Endothelial cell of umbilical vein (primary cell): Measurements from ENCODE around the gene UST. TPM values are rescaled to one million over a fixed set of nuclear protein-coding genes. Genes with fewer than 3 reads are reported as not detected.

ENCODE experiments used
- BruUV-seq: library from RNA; stranded (reverse); fragments of 400-500 nt; replicated peaks from 2 replicates; lab custom pipeline; 2021; lab: Mats Ljungman, UMichigan
- CTCF ChIA-PET: fragments of 300-600, 350-600 bp; sonication (Branson Sonifier 250); formaldehyde crosslinking; loops from one replicate; lab custom pipeline; 2021; ENCODE audit warnings: antibody characterized with exemption, inconsistent platforms; lab: Charles Lee
- POLR2A ChIA-PET: fragments of 300-600, 350-600 bp; sonication (Branson Sonifier 250); formaldehyde crosslinking; loops from one replicate; lab custom pipeline; 2021; ENCODE audit warnings: antibody characterized with exemption, inconsistent platforms; lab: Charles Lee
- DNase-seq: peaks from one replicate; pipeline ENCODE4 v3.0.0-alpha.2; 2011; ENCODE audit warnings: low read depth, low spot score
- FAIRE-seq: peaks from 2 replicates; lab custom pipeline; 2011; peaks lifted over from hg19 to GRCh38; lab: Jason Lieb, UNC
- H2AFZ ChIP-seq: 2 replicates; pipeline ENCODE4 v1.6.0; 2012; ENCODE audit warnings: low read depth, low read length, control low read depth, inconsistent platforms
- H3K27ac ChIP-seq: 2 replicates; pipeline ENCODE4 v1.5.1; 2011; ENCODE audit warnings: low read depth, mild to moderate bottlenecking, control low read depth, low read length, moderate library complexity; ENCODE audit not compliant: insufficient read depth
- H3K27me3 ChIP-seq, 2 experiments: 2 replicates each; pipeline versions ENCODE4 v1.6.0 to v1.6.1; 2011; ENCODE audit warnings: low read length in 2 of 2, mixed read lengths in 1 of 2; ENCODE audit not compliant: control insufficient read depth in 2 of 2, insufficient read depth in 2 of 2
- H3K36me3 ChIP-seq, 2 experiments: 2 replicates in 1 of 2; 3 replicates in 1 of 2; pipeline ENCODE4 v1.5.1; 2011; ENCODE audit warnings: low read length in 2 of 2, mild to moderate bottlenecking in 1 of 2, moderate library complexity in 1 of 2; ENCODE audit not compliant: control insufficient read depth in 2 of 2, insufficient read depth in 2 of 2; ENCODE audit errors: extremely low read depth in 1 of 2
- H3K4me1 ChIP-seq: 3 replicates; pipeline ENCODE4 v1.5.1; 2011; ENCODE audit warnings: mild to moderate bottlenecking, low read length; ENCODE audit not compliant: control insufficient read depth, insufficient read depth; ENCODE audit errors: extremely low read depth
- H3K4me2 ChIP-seq: 2 replicates; pipeline ENCODE4 v1.6.1; 2011; ENCODE audit warnings: low read length, control low read depth, mixed read lengths; ENCODE audit not compliant: insufficient read depth
- H3K4me3 ChIP-seq, 3 experiments: fragments of 200-600 bp in 1 of 3; sonication (generic), shearing (Covaris generic) in 1 of 3; replicated peaks in 1 of 3; 2 replicates each; pipeline ENCODE4 v1.5.1; 2011 to 2016; ENCODE audit warnings: control low read depth in 3 of 3, low read length in 3 of 3, mild to moderate bottlenecking in 2 of 3, inconsistent platforms in 1 of 3, low read depth in 1 of 3, moderate library complexity in 1 of 3; ENCODE audit not compliant: insufficient read depth in 1 of 3
- H3K79me2 ChIP-seq: 2 replicates; pipeline ENCODE4 v1.6.0; 2012; ENCODE audit warnings: low read length, inconsistent platforms; ENCODE audit not compliant: control insufficient read depth, insufficient read depth
- H3K9ac ChIP-seq: replicated peaks from 2 replicates; pipeline ENCODE3; 2011; ENCODE audit warnings: low read length, control low read depth; ENCODE audit not compliant: insufficient read depth; ENCODE audit errors: extremely low read depth
- H3K9me1 ChIP-seq: replicated peaks from 3 replicates; pipeline ENCODE4 v1.6.0; 2011; ENCODE audit warnings: mild to moderate bottlenecking, low read length; ENCODE audit not compliant: control insufficient read depth, insufficient read depth; ENCODE audit errors: extremely low read depth
- H3K9me3 ChIP-seq: replicated peaks from 2 replicates; pipeline ENCODE4 v1.5.1; 2012; ENCODE audit warnings: low read length, inconsistent platforms; ENCODE audit not compliant: control insufficient read depth, insufficient read depth
- H4K20me1 ChIP-seq: replicated peaks from 2 replicates; pipeline ENCODE3; 2011; ENCODE audit warnings: mild to moderate bottlenecking, low read length; ENCODE audit not compliant: control insufficient read depth, insufficient read depth; ENCODE audit errors: extremely low read depth
- EZH2 ChIP-seq: IDR thresholded peaks from 2 replicates; pipeline ENCODE4 v1.6.1; 2012; ENCODE audit warnings: borderline replicate concordance, low read depth, mild to moderate bottlenecking, moderate library complexity, low read length, inconsistent platforms; ENCODE audit not compliant: severe bottlenecking
- FOS ChIP-seq: IDR thresholded peaks from 2 replicates; pipeline ENCODE4 v1.6.1; 2011; ENCODE audit warnings: mild to moderate bottlenecking, low read length, moderate library complexity, borderline replicate concordance; ENCODE audit not compliant: insufficient read depth
- GATA2 ChIP-seq: IDR thresholded peaks from 2 replicates; pipeline ENCODE4 v1.7.0; 2011; ENCODE audit warnings: low read depth, mild to moderate bottlenecking, moderate library complexity, mixed read lengths, low read length; ENCODE audit not compliant: insufficient read length, insufficient read depth
- MYC ChIP-seq: IDR thresholded peaks from one replicate; pipeline ENCODE4 v1.6.1; 2011; ENCODE audit warnings: mild to moderate bottlenecking, low read depth, low read length
- POLR2AphosphoS5 ChIP-seq: IDR thresholded peaks from 2 replicates; pipeline ENCODE4 v1.6.1; 2012; ENCODE audit warnings: low read depth, mild to moderate bottlenecking, control low read depth, low read length, moderate library complexity; ENCODE audit not compliant: insufficient read depth
- dilution Hi-C: fragments of 300-500 bp; cut with MboI; formaldehyde crosslinking; loops from one replicate; pipeline ENCODE4 v1.15.0; 2019; ENCODE audit warnings: low sequenced_read_pairs; ENCODE audit not compliant: extremely low pct_ligation_motif_present
- intact Hi-C: fragments of 100-400 bp; cut with micrococcal nuclease; formaldehyde crosslinking; loops from one replicate; pipeline ENCODE4 v1.10.0; 2022
- polyA plus RNA-seq, 4 experiments: library from polyadenylated mRNA; depleted of rRNA in 3 of 4; stranded (reverse) in 3 of 4; unstranded in 1 of 4; fragments of >200 nt; gene quantifications; 2 replicates each; pipeline versions ENCODE4 v1.2.1 to v1.2.3, GENCODE V29; 2011 to 2012; ENCODE audit warnings: missing spikeins in 1 of 4
- total RNA-seq: library from RNA; stranded (reverse); gene quantifications from 2 replicates; pipeline ENCODE4 v1.2.3, GENCODE V29; 2021
- TF ChIP-seq, protein P1 (sequence below): IDR thresholded peaks from 2 replicates; pipeline ENCODE4 v1.6.1; 2011; ENCODE audit not compliant: insufficient read depth, insufficient read length
- TF ChIP-seq, protein P2 (sequence below), 2 donors: IDR thresholded peaks; 1 replicate in 1 of 2; 2 replicates in 1 of 2; pipeline ENCODE4 v1.5.1; 2011; ENCODE audit warnings: low read length in 2 of 2, mild to moderate bottlenecking in 2 of 2, moderate library complexity in 2 of 2, control low read depth in 1 of 2, inconsistent platforms in 1 of 2, low read depth in 1 of 2; ENCODE audit not compliant: insufficient read depth in 1 of 2; ENCODE audit errors: extremely low read depth in 1 of 2

Gene UST
- total and polyA plus RNA-seq, 2 donors (not counting 3 experiments of a cell fraction or from before 2014, with no cell fraction given): 0.26 to 0.84 TPM

GRCh38 chr6:148760258-148760534, 13.4 kb downstream of the UST start:
- H2AFZ ChIP-seq: no peak overlapping the region
- ChIA-PET CTCF (no interaction called here), POLR2A (no interaction called here)
- TF ChIP-seq, protein P1, sequence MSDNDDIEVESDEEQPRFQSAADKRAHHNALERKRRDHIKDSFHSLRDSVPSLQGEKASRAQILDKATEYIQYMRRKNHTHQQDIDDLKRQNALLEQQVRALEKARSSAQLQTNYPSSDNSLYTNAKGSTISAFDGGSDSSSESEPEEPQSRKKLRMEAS: no peak
- TF ChIP-seq FOS (no peak), EZH2 (no peak), GATA2 (no peak), POLR2AphosphoS5 (no peak), MYC (no peak)
- TF ChIP-seq, protein P2, sequence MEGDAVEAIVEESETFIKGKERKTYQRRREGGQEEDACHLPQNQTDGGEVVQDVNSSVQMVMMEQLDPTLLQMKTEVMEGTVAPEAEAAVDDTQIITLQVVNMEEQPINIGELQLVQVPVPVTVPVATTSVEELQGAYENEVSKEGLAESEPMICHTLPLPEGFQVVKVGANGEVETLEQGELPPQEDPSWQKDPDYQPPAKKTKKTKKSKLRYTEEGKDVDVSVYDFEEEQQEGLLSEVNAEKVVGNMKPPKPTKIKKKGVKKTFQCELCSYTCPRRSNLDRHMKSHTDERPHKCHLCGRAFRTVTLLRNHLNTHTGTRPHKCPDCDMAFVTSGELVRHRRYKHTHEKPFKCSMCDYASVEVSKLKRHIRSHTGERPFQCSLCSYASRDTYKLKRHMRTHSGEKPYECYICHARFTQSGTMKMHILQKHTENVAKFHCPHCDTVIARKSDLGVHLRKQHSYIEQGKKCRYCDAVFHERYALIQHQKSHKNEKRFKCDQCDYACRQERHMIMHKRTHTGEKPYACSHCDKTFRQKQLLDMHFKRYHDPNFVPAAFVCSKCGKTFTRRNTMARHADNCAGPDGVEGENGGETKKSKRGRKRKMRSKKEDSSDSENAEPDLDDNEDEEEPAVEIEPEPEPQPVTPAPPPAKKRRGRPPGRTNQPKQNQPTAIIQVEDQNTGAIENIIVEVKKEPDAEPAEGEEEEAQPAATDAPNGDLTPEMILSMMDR (IDR thresholded peaks at IDR 0.05; ENCODE audit: extremely low read depth in 1 of 2, insufficient read depth in 1 of 2, low read depth in 1 of 2, low read length in 2 of 2): no peak
- no TSS peak for BruUV-seq
- H3K9ac ChIP-seq: no peak overlapping the region
- H3K27me3 ChIP-seq: peaks cover 3 to 7% of the 10 kb centered on the region in 2 experiments
- H3K36me3 ChIP-seq: no peaks in the 10 kb centered on the region
- FAIRE-seq: no peak
- H3K9me1 ChIP-seq: no peaks in the 10 kb centered on the region
- H3K27ac ChIP-seq: no peak overlapping the region
- no peak overlapping the region for H3K4me2 ChIP-seq
- H3K9me3 ChIP-seq: no peaks in the 10 kb centered on the region
- dilution Hi-C loops: no loop called here
- H3K4me1 ChIP-seq: no peaks in the 10 kb centered on the region
- H4K20me1 ChIP-seq: no peaks in the 10 kb centered on the region
- DNase-seq: no peak
- H3K4me3 ChIP-seq: no peak overlapping the region
- no peaks in the 10 kb centered on the region for H3K79me2 ChIP-seq
- intact Hi-C loops: no loop called here
